ENCODE measurements around the gene ABI3BP. TPM values are rescaled to one million over a fixed set of nuclear protein-coding genes. Genes with fewer than 3 reads are reported as not detected.

ABI3BP gene
- total RNA-seq, 1 experiment from 2014 or later = 0.28 TPM

DNA sequence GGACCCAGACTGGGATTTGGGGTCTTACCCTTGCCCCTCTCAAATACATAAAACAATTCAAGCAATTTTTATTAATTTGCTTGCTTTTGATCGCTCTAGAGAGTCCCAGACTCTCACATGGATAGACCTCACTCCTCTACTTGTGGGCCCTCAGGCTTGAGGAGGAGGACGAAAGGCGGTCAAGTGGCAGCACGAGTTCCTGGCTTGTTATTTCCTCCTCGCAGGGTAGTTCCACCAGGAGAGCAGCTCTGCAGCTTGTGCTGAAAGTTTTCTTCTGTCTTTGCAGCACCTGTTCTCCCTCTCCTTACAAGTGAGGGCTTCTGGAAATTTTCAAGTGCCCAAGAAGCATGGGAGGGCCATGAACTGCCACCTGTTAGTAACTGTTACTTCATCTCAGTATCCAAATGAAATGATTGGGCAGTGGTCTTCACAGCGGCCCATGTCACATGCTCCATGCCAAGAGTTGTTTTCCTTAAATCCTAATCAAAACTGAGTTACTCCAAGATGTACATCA is 22.7 kb downstream of the ABI3BP start:
- no peak overlapping the region for H3T11ph ChIP-seq (ENCODE audit: low read length)
- TF ChIP-seq, protein P1, sequence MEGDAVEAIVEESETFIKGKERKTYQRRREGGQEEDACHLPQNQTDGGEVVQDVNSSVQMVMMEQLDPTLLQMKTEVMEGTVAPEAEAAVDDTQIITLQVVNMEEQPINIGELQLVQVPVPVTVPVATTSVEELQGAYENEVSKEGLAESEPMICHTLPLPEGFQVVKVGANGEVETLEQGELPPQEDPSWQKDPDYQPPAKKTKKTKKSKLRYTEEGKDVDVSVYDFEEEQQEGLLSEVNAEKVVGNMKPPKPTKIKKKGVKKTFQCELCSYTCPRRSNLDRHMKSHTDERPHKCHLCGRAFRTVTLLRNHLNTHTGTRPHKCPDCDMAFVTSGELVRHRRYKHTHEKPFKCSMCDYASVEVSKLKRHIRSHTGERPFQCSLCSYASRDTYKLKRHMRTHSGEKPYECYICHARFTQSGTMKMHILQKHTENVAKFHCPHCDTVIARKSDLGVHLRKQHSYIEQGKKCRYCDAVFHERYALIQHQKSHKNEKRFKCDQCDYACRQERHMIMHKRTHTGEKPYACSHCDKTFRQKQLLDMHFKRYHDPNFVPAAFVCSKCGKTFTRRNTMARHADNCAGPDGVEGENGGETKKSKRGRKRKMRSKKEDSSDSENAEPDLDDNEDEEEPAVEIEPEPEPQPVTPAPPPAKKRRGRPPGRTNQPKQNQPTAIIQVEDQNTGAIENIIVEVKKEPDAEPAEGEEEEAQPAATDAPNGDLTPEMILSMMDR (conservative IDR thresholded peaks at IDR 0.05) = no peak
- H4K5ac ChIP-seq (ENCODE audit: insufficient read length, low read depth, low read length) = no peak overlapping the region
- DNase-seq = no peak
- WGBS (ENCODE audit: extremely low coverage, insufficient read length, low lambda C conversion rate) = no CpG with 5 or more reads among the region's 6 CpGs
- no peak overlapping the region for H3K27ac ChIP-seq (ENCODE audit: insufficient read length, low read depth, low read length)
- H2BK20ac ChIP-seq (ENCODE audit: low read depth, low read length, poor library complexity, severe bottlenecking) = no peak overlapping the region
- no peaks in the 10 kb centered on the region for H3K27me3 ChIP-seq (ENCODE audit: insufficient read depth, low read length)
- H3K9me3 ChIP-seq (ENCODE audit: control insufficient read depth, low read depth, low read length) = no peaks in the 10 kb centered on the region
- H3K4me2 ChIP-seq (ENCODE audit: insufficient read depth, insufficient read length, low read length) = no peak overlapping the region
- H3K23me2 ChIP-seq (ENCODE audit: insufficient read length, low read depth, low read length, poor library complexity, severe bottlenecking) = no peaks in the 10 kb centered on the region
- no peak overlapping the region for H3K23ac ChIP-seq (ENCODE audit: insufficient read length, low read depth, low read length)
- H3K27me3 Mint-ChIP-seq (ENCODE audit: low read depth) = no peaks in the 10 kb centered on the region
- H2BK120ac ChIP-seq (ENCODE audit: low read depth, low read length, poor library complexity, severe bottlenecking) = no peak overlapping the region
- no peaks in the 10 kb centered on the region for H3K79me1 ChIP-seq (ENCODE audit: insufficient read depth, low read depth, low read length, poor library complexity, severe bottlenecking)
- H3K4me1 ChIP-seq (ENCODE audit: insufficient read depth, low read length) = no peaks in the 10 kb centered on the region
- H2BK12ac ChIP-seq (ENCODE audit: insufficient read length, low read depth, low read length) = no peak overlapping the region
- H2AFZ ChIP-seq (ENCODE audit: low read length) = no peak overlapping the region
- H2AK5ac ChIP-seq (ENCODE audit: insufficient read length, low read length) = no peak overlapping the region
- no peaks in the 10 kb centered on the region for H3K4me1 Mint-ChIP-seq
- no peak overlapping the region for H4K8ac ChIP-seq (replicated peaks; ENCODE audit: insufficient read length, low read depth, low read length)
- H3K36me3 Mint-ChIP-seq (ENCODE audit: insufficient read depth in 1 of 3, low read depth in 3 of 3) = no peaks in the 10 kb centered on the region
- no peak overlapping the region for H3K18ac ChIP-seq (ENCODE audit: insufficient read length, low read depth, low read length)
- no peak overlapping the region for H3K56ac ChIP-seq (ENCODE audit: insufficient read length, low read depth, low read length)
- no peak overlapping the region for H2BK15ac ChIP-seq (ENCODE audit: low read depth, low read length)
- H3K4me3 Mint-ChIP-seq = no peak overlapping the region
- no peaks in the 10 kb centered on the region; a peak in 1 of 5 replicates for H3K9me3 Mint-ChIP-seq
- no peak overlapping the region for H2BK5ac ChIP-seq (ENCODE audit: insufficient read length, low read length)
- no peak overlapping the region for H3K9ac ChIP-seq (ENCODE audit: extremely low read depth, insufficient read length, low read length)
- no peak overlapping the region for H4K91ac ChIP-seq (ENCODE audit: insufficient read length, low read depth, low read length)
- no peak overlapping the region for H3K4ac ChIP-seq (ENCODE audit: low read depth, low read length)
- H3K14ac ChIP-seq (ENCODE audit: insufficient read depth, low read length) = no peak overlapping the region
- H3K79me2 ChIP-seq (ENCODE audit: insufficient read depth, low read length) = no peaks in the 10 kb centered on the region
- H3K27ac Mint-ChIP-seq = no peak overlapping the region
- no peaks in the 10 kb centered on the region for H4K20me1 ChIP-seq (ENCODE audit: control insufficient read depth, insufficient read depth, insufficient read length)

Measured in H9 (cell line).